Keratinocyte (primary cell): ENCODE data around the gene DENND2A. TPM values are rescaled to one million over a fixed set of nuclear protein-coding genes. Genes with fewer than 3 reads are reported as not detected.
A peak's percentile ranks its signal among the peaks of the same experiment; 100 is the strongest.
"Not testable (repeated sequence)": the region's sequence is repeated elsewhere in the genome, so short reads cannot be mapped to it uniquely, and the experiment has no call there.

Experiments
- DNase-seq: peaks from one replicate; pipeline ENCODE4 v3.0.0-alpha.2; 2011; ENCODE audit warnings: low read depth, missing footprints, low spot score
- FAIRE-seq: peaks from 2 replicates; lab custom pipeline; 2011; peaks lifted over from hg19 to GRCh38; lab: Jason Lieb, UNC
- H2AFZ ChIP-seq: 2 replicates; pipeline ENCODE4 v1.6.0; 2012; ENCODE audit warnings: low read length, control low read depth, inconsistent platforms; ENCODE audit not compliant: control insufficient read depth
- H3K27ac ChIP-seq: 2 replicates; pipeline ENCODE4 v1.5.1; 2011; ENCODE audit warnings: low read length; ENCODE audit not compliant: control insufficient read depth, insufficient read depth
- H3K27me3 ChIP-seq: 3 replicates; pipeline ENCODE4 v1.6.0; 2011; ENCODE audit warnings: low read length; ENCODE audit not compliant: control insufficient read depth, insufficient read depth; ENCODE audit errors: extremely low read depth
- H3K36me3 ChIP-seq, 2 experiments: 2 replicates in 1 of 2; 3 replicates in 1 of 2; pipeline ENCODE4 v1.5.1; 2011; ENCODE audit warnings: low read length in 2 of 2, mild to moderate bottlenecking in 1 of 2; ENCODE audit not compliant: control insufficient read depth in 2 of 2, insufficient read depth in 2 of 2; ENCODE audit errors: extremely low read depth in 1 of 2
- H3K4me1 ChIP-seq: 3 replicates; pipeline ENCODE4 v1.5.1; 2011; ENCODE audit warnings: low read length; ENCODE audit not compliant: control insufficient read depth, insufficient read depth; ENCODE audit errors: extremely low read depth
- H3K4me2 ChIP-seq: 3 replicates; pipeline ENCODE4 v1.6.0; 2011; ENCODE audit warnings: low read depth, low read length; ENCODE audit not compliant: control insufficient read depth, insufficient read depth; ENCODE audit errors: extremely low read depth
- H3K4me3 ChIP-seq, 3 experiments: fragments of 200-600 bp in 1 of 3; sonication (generic) in 1 of 3; 2 replicates in 2 of 3; 3 replicates in 1 of 3; pipeline ENCODE4 v1.5.1; 2011 to 2016; ENCODE audit warnings: low read length in 3 of 3, mild to moderate bottlenecking in 3 of 3, control low read depth in 2 of 3, inconsistent platforms in 1 of 3, low read depth in 1 of 3, mixed read lengths in 1 of 3, mixed run types in 1 of 3, moderate library complexity in 1 of 3; ENCODE audit not compliant: control insufficient read depth in 2 of 3, insufficient read depth in 2 of 3; ENCODE audit errors: extremely low read depth in 1 of 3
- H3K79me2 ChIP-seq: 2 replicates; pipeline ENCODE4 v1.6.0; 2012; ENCODE audit warnings: low read length; ENCODE audit not compliant: control insufficient read depth, insufficient read depth
- H3K9ac ChIP-seq: 3 replicates; pipeline ENCODE4 v1.6.0; 2011; ENCODE audit warnings: low read length; ENCODE audit not compliant: control insufficient read depth, insufficient read depth; ENCODE audit errors: extremely low read depth
- H3K9me1 ChIP-seq: 3 replicates; pipeline ENCODE4 v1.6.0; 2011; ENCODE audit warnings: low read length; ENCODE audit not compliant: control insufficient read depth, insufficient read depth; ENCODE audit errors: extremely low read depth
- H3K9me3 ChIP-seq: 2 replicates; pipeline ENCODE4 v1.5.1; 2012; ENCODE audit warnings: low read depth, low read length; ENCODE audit not compliant: control insufficient read depth
- H4K20me1 ChIP-seq: 3 replicates; pipeline ENCODE4 v1.6.0; 2011; ENCODE audit warnings: low read length; ENCODE audit not compliant: control insufficient read depth, insufficient read depth; ENCODE audit errors: extremely low read depth
- CTCF ChIP-seq, 3 experiments: IDR thresholded peaks in 1 of 3; conservative IDR thresholded peaks in 1 of 3; optimal IDR thresholded peaks in 1 of 3; 2 replicates in 2 of 3; 3 replicates in 1 of 3; pipeline versions ENCODE3 to v1.5.1; 2011; ENCODE audit warnings: low read length in 3 of 3, mild to moderate bottlenecking in 3 of 3, moderate library complexity in 2 of 3, control low read depth in 1 of 3, inconsistent platforms in 1 of 3; ENCODE audit not compliant: insufficient read depth in 2 of 3; ENCODE audit errors: extremely low read depth in 1 of 3
- EZH2 ChIP-seq: IDR thresholded peaks from one replicate; pipeline ENCODE4 v1.6.1; 2012; ENCODE audit warnings: inconsistent platforms, mild to moderate bottlenecking, low read length, moderate library complexity
- dilution Hi-C: fragments of 300-500 bp; cut with MboI; formaldehyde crosslinking; loops from one replicate; pipeline ENCODE4 v1.7.0; 2020; ENCODE audit warnings: low sequenced_read_pairs; ENCODE audit not compliant: extremely low pct_ligation_motif_present
- polyA plus RNA-seq, 5 experiments: library from polyadenylated mRNA; depleted of rRNA in 3 of 5; stranded (reverse) in 3 of 5; stranded (forward) in 1 of 5; unstranded in 1 of 5; fragments of >200 nt; gene quantifications; 1 replicate in 1 of 5; 2 replicates in 3 of 5; 3 replicates in 1 of 5; pipeline versions ENCODE4 v1.2.1 to v1.2.3, GENCODE V29; 2011 to 2012; ENCODE audit warnings: missing spikeins in 2 of 5, low read depth in 1 of 5, low replicate concordance in 1 of 5

Gene DENND2A
- polyA plus RNA-seq, 1 donor (not counting 4 experiments of a cell fraction or from before 2014, with no cell fraction given) = 1.8 TPM

GRCh38 chr7:140631021-140631420 is 9.6 kb downstream of the DENND2A start:
- H3K27me3 ChIP-seq = no peaks in the 10 kb centered on the region
- no peaks in the 10 kb centered on the region for H4K20me1 ChIP-seq
- no peak overlapping the region for H3K9ac ChIP-seq
- no peak overlapping the region for H2AFZ ChIP-seq
- no peak for TF ChIP-seq CTCF (optimal IDR thresholded peaks at IDR 0.05 in 1 of 3, IDR thresholded peaks at IDR 0.05 in 1 of 3, conservative IDR thresholded peaks at IDR 0.05 in 1 of 3; ENCODE audit: extremely low read depth in 1 of 3, insufficient read depth in 2 of 3, low read length in 3 of 3)
- TF ChIP-seq EZH2 = no peak
- no peak for FAIRE-seq
- dilution Hi-C loops = no loop called here
- H3K9me3 ChIP-seq = no peaks in the 10 kb centered on the region
- no peak overlapping the region for H3K4me3 ChIP-seq
- H3K36me3 ChIP-seq = no peaks in the 10 kb centered on the region
- no peaks in the 10 kb centered on the region for H3K79me2 ChIP-seq
- H3K4me1 ChIP-seq = peaks cover 15% of the 10 kb centered on the region
- no peak for DNase-seq
- H3K9me1 ChIP-seq = no peaks in the 10 kb centered on the region
- H3K4me2 ChIP-seq = no peak overlapping the region
- H3K27ac ChIP-seq = no peak overlapping the region

GRCh38 chr7:140625908-140626868 is 14.4 kb downstream of the DENND2A start:
- Histone ChIP-seq H3K27ac (peak overlapping the region; percentile 80), H3K27me3 (no peaks in the 10 kb centered on the region), H3K9me1 (no peaks in the 10 kb centered on the region), H3K4me2 (peak overlapping the region; percentile 61), H3K4me3 (no peak overlapping the region), H3K36me3 (no peaks in the 10 kb centered on the region), H3K9me3 (no peaks in the 10 kb centered on the region), H3K79me2 (no peaks in the 10 kb centered on the region), H2AFZ (peak overlapping the region; percentile 55), H4K20me1 (no peaks in the 10 kb centered on the region), H3K4me1 (peaks cover 30% of the 10 kb centered on the region), H3K9ac (peak overlapping the region; percentile 34)
- TF ChIP-seq EZH2 (no peak), CTCF (optimal IDR thresholded peaks at IDR 0.05 in 1 of 3, IDR thresholded peaks at IDR 0.05 in 1 of 3, conservative IDR thresholded peaks at IDR 0.05 in 1 of 3; ENCODE audit: extremely low read depth in 1 of 3, insufficient read depth in 2 of 3, low read length in 3 of 3) (no peak)
- FAIRE-seq (peak; percentile 99), DNase-seq (peak; percentile 99)
- dilution Hi-C loops = no loop called here

GRCh38 chr7:140625192-140625558 is 15.4 kb downstream of the DENND2A start:
- dilution Hi-C loops, H3K9me1 ChIP-seq, H2AFZ ChIP-seq, FAIRE-seq, H4K20me1 ChIP-seq, H3K27me3 ChIP-seq, H3K79me2 ChIP-seq, DNase-seq, H3K9ac ChIP-seq, H3K9me3 ChIP-seq, H3K4me3 ChIP-seq, H3K4me2 ChIP-seq, H3K36me3 ChIP-seq: not testable (repeated sequence)
- Histone ChIP-seq H3K4me1 (peaks cover 38% of the 10 kb centered on the region), H3K27ac (peak overlapping the region; percentile 80)
